Esophagus squamous epithelium (tissue), 4 donors: Measurements from ENCODE around the gene ABCB11.

Experiments used
- CTCF ChIP-seq, 6 experiments: fragments of 450-650 bp in 4 of 6; fragments of 200-600 bp in 2 of 6; sonication (generic) in 2 of 6; IDR thresholded peaks; one replicate each; pipeline ENCODE4 v1.5.1; 2016 to 2019; ENCODE audit warnings: antibody characterized with exemption in 6 of 6, mild to moderate bottlenecking in 4 of 6, moderate library complexity in 4 of 6
- POLR2A ChIP-seq, 4 donors: fragments of 450-650 bp; IDR thresholded peaks; one replicate each; pipeline ENCODE4 v1.6.1; 2017; ENCODE audit warnings: antibody characterized with exemption in 4 of 4, mild to moderate bottlenecking in 4 of 4, moderate library complexity in 3 of 4

- TF ChIP-seq CTCF (IDR thresholded peaks at IDR 0.05) (no peak), POLR2A (IDR thresholded peaks at IDR 0.05) (no peak)
Observed at GRCh38 chr2:169077674-169078240, 46.6 kb upstream of the ABCB11 start.
